Measurements from ENCODE around the gene LMAN2L. TPM values are rescaled to one million over a fixed set of nuclear protein-coding genes. Genes with fewer than 3 reads are reported as not detected.

LMAN2L gene
- total and polyA plus RNA-seq, 9 donors, result 22.5 to 30.3 (median 27.7) TPM

- Histone ChIP-seq H3K9me3 (replicated peaks; ENCODE audit: control insufficient read depth, low read depth, low read length) (no peaks in the 10 kb centered on the region), H3K4me1 (ENCODE audit: control insufficient read depth, insufficient read depth, low read length) (no peaks in the 10 kb centered on the region), H3K27me3 (ENCODE audit: control insufficient read depth, insufficient read depth, low read length) (no peaks in the 10 kb centered on the region), H3K4me3 (ENCODE audit: low read length) (no peak overlapping the region), H3K27ac (ENCODE audit: low read length) (no peak overlapping the region), H3K36me3 (ENCODE audit: control insufficient read depth, insufficient read depth, low read length) (peaks cover 34% of the 10 kb centered on the region)
- no peak for DNase-seq
These were observed 23.5 kb downstream of the LMAN2L start for GRCh38 chr2:96716388-96716787.

GRCh38 chr2:96715658-96716057 is 24.2 kb downstream of the LMAN2L start:
- Histone ChIP-seq H3K27ac (ENCODE audit: low read length) (no peak overlapping the region), H3K9me3 (replicated peaks; ENCODE audit: control insufficient read depth, low read depth, low read length) (no peaks in the 10 kb centered on the region), H3K4me1 (ENCODE audit: control insufficient read depth, insufficient read depth, low read length) (no peaks in the 10 kb centered on the region), H3K27me3 (ENCODE audit: control insufficient read depth, insufficient read depth, low read length) (no peaks in the 10 kb centered on the region), H3K4me3 (ENCODE audit: low read length) (no peak overlapping the region), H3K36me3 (ENCODE audit: control insufficient read depth, insufficient read depth, low read length) (peaks cover 40% of the 10 kb centered on the region)
- no peak for DNase-seq
- WGBS (ENCODE audit: insufficient coverage), result 100% methylated on average over 2 of the region's 5 CpGs

- Histone ChIP-seq H3K4me1 (ENCODE audit: control insufficient read depth, insufficient read depth, low read length) (no peaks in the 10 kb centered on the region), H3K36me3 (ENCODE audit: control insufficient read depth, insufficient read depth, low read length) (peaks cover 65% of the 10 kb centered on the region), H3K27me3 (ENCODE audit: control insufficient read depth, insufficient read depth, low read length) (no peaks in the 10 kb centered on the region), H3K4me3 (ENCODE audit: low read length) (no peak overlapping the region), H3K27ac (ENCODE audit: low read length) (no peak overlapping the region), H3K9me3 (replicated peaks; ENCODE audit: control insufficient read depth, low read depth, low read length) (peaks cover 7% of the 10 kb centered on the region)
- no peak for DNase-seq
- WGBS (ENCODE audit: insufficient coverage), result 83% methylated on average over 2 of the region's 3 CpGs
These were observed 28.9 kb downstream of the LMAN2L start for GRCh38 chr2:96710985-96711384.

- DNase-seq, result no peak
- H3K4me1 ChIP-seq (ENCODE audit: control insufficient read depth, insufficient read depth, low read length), result no peaks in the 10 kb centered on the region
- 100% methylated on average over 3 of the region's 16 CpGs for WGBS (ENCODE audit: insufficient coverage)
- no peak overlapping the region for H3K4me3 ChIP-seq (ENCODE audit: low read length)
- H3K27me3 ChIP-seq (ENCODE audit: control insufficient read depth, insufficient read depth, low read length), result no peaks in the 10 kb centered on the region
- H3K27ac ChIP-seq (ENCODE audit: low read length), result no peak overlapping the region
- H3K9me3 ChIP-seq (replicated peaks; ENCODE audit: control insufficient read depth, low read depth, low read length), result no peaks in the 10 kb centered on the region
- peaks cover 68% of the 10 kb centered on the region for H3K36me3 ChIP-seq (ENCODE audit: control insufficient read depth, insufficient read depth, low read length)
These were observed 36.7 kb downstream of the LMAN2L start for GRCh38 chr2:96703021-96703751.

GRCh38 chr2:96702098-96702785 is 37.6 kb downstream of the LMAN2L start:
- 90% methylated on average over 14 of the region's 17 CpGs for WGBS (ENCODE audit: insufficient coverage)
- Histone ChIP-seq H3K4me3 (ENCODE audit: low read length) (no peak overlapping the region), H3K27ac (ENCODE audit: low read length) (no peak overlapping the region), H3K36me3 (ENCODE audit: control insufficient read depth, insufficient read depth, low read length) (peaks cover 59% of the 10 kb centered on the region), H3K9me3 (replicated peaks; ENCODE audit: control insufficient read depth, low read depth, low read length) (no peaks in the 10 kb centered on the region), H3K27me3 (ENCODE audit: control insufficient read depth, insufficient read depth, low read length) (no peaks in the 10 kb centered on the region), H3K4me1 (ENCODE audit: control insufficient read depth, insufficient read depth, low read length) (no peaks in the 10 kb centered on the region)
- DNase-seq, result no peak

- Histone ChIP-seq H3K9me3 (replicated peaks; ENCODE audit: control insufficient read depth, low read depth, low read length) (no peaks in the 10 kb centered on the region), H3K4me3 (ENCODE audit: low read length) (no peak overlapping the region), H3K27ac (ENCODE audit: low read length) (no peak overlapping the region), H3K27me3 (ENCODE audit: control insufficient read depth, insufficient read depth, low read length) (no peaks in the 10 kb centered on the region), H3K4me1 (ENCODE audit: control insufficient read depth, insufficient read depth, low read length) (no peaks in the 10 kb centered on the region), H3K36me3 (ENCODE audit: control insufficient read depth, insufficient read depth, low read length) (peaks cover 53% of the 10 kb centered on the region)
- DNase-seq, result no peak
- WGBS (ENCODE audit: insufficient coverage), result 83% methylated on average over 2 of the region's 6 CpGs
These were observed 38.2 kb downstream of the LMAN2L start for GRCh38 chr2:96701636-96702035.

GRCh38 chr2:96700086-96700485 is 39.8 kb downstream of the LMAN2L start:
- Histone ChIP-seq H3K4me3 (ENCODE audit: low read length) (no peak overlapping the region), H3K9me3 (replicated peaks; ENCODE audit: control insufficient read depth, low read depth, low read length) (no peaks in the 10 kb centered on the region), H3K27me3 (ENCODE audit: control insufficient read depth, insufficient read depth, low read length) (no peaks in the 10 kb centered on the region), H3K27ac (ENCODE audit: low read length) (no peak overlapping the region), H3K36me3 (ENCODE audit: control insufficient read depth, insufficient read depth, low read length) (peaks cover 38% of the 10 kb centered on the region), H3K4me1 (ENCODE audit: control insufficient read depth, insufficient read depth, low read length) (peaks cover 2% of the 10 kb centered on the region)
- DNase-seq, result no peak
- WGBS (ENCODE audit: insufficient coverage), result 94% methylated on average over 4 of the region's 8 CpGs

- Histone ChIP-seq H3K27me3 (ENCODE audit: control insufficient read depth, insufficient read depth, low read length) (no peaks in the 10 kb centered on the region), H3K27ac (ENCODE audit: low read length) (no peak overlapping the region), H3K4me1 (ENCODE audit: control insufficient read depth, insufficient read depth, low read length) (peaks cover 4% of the 10 kb centered on the region), H3K9me3 (replicated peaks; ENCODE audit: control insufficient read depth, low read depth, low read length) (no peaks in the 10 kb centered on the region), H3K4me3 (ENCODE audit: low read length) (no peak overlapping the region), H3K36me3 (ENCODE audit: control insufficient read depth, insufficient read depth, low read length) (peaks cover 34% of the 10 kb centered on the region)
- 82% methylated on average over 3 of the region's 9 CpGs for WGBS (ENCODE audit: insufficient coverage)
- DNase-seq, result no peak
These were observed 40.2 kb downstream of the LMAN2L start for GRCh38 chr2:96699621-96700020.

- H3K4me1 ChIP-seq (ENCODE audit: control insufficient read depth, insufficient read depth, low read length), result peaks cover 4% of the 10 kb centered on the region
- H3K4me3 ChIP-seq (ENCODE audit: low read length), result no peak overlapping the region
- DNase-seq, result no peak
- no peaks in the 10 kb centered on the region for H3K9me3 ChIP-seq (replicated peaks; ENCODE audit: control insufficient read depth, low read depth, low read length)
- H3K36me3 ChIP-seq (ENCODE audit: control insufficient read depth, insufficient read depth, low read length), result peaks cover 28% of the 10 kb centered on the region
- H3K27ac ChIP-seq (ENCODE audit: low read length), result no peak overlapping the region
- no peaks in the 10 kb centered on the region for H3K27me3 ChIP-seq (ENCODE audit: control insufficient read depth, insufficient read depth, low read length)
- 78% methylated on average over 1 of the region's 6 CpGs for WGBS (ENCODE audit: insufficient coverage)
These were observed 40.8 kb downstream of the LMAN2L start for GRCh38 chr2:96699021-96699420.

GRCh38 chr2:96698221-96698861 is 41.5 kb downstream of the LMAN2L start:
- peaks cover 25% of the 10 kb centered on the region for H3K36me3 ChIP-seq (ENCODE audit: control insufficient read depth, insufficient read depth, low read length)
- H3K4me3 ChIP-seq (ENCODE audit: low read length), result no peak overlapping the region
- H3K4me1 ChIP-seq (ENCODE audit: control insufficient read depth, insufficient read depth, low read length), result peaks cover 6% of the 10 kb centered on the region
- no peak for DNase-seq
- no peak overlapping the region for H3K27ac ChIP-seq (ENCODE audit: low read length)
- H3K9me3 ChIP-seq (replicated peaks; ENCODE audit: control insufficient read depth, low read depth, low read length), result no peaks in the 10 kb centered on the region
- 91% methylated on average over 7 of the region's 14 CpGs for WGBS (ENCODE audit: insufficient coverage)
- no peaks in the 10 kb centered on the region for H3K27me3 ChIP-seq (ENCODE audit: control insufficient read depth, insufficient read depth, low read length)
